IMR-90 (cell line): ENCODE results near the gene NPHS1. TPM values are rescaled to one million over a fixed set of nuclear protein-coding genes. Genes with fewer than 3 reads are reported as not detected.

ENCODE experiments used
- ATAC-seq: fragments of 200-7000 bp; cut with Tn5 transposase; 2 replicates; pipeline ENCODE4 v1.9.1; 2020; ENCODE audit warnings: low read depth, mild to moderate bottlenecking, moderate library complexity
- BruUV-seq: library from RNA; stranded (reverse); fragments of 400-500 nt; replicated peaks from 2 replicates; lab custom pipeline; 2021; lab: Mats Ljungman, UMichigan
- CTCF ChIA-PET: fragments of 300-600 bp; formaldehyde crosslinking; extraction: SDS; loops from one replicate; lab custom pipeline; 2021; ENCODE audit warnings: antibody characterized with exemption; lab: Yijun Ruan, JAX
- POLR2A ChIA-PET: fragments of 300-600 bp; sonication (Branson Sonifier 250); formaldehyde crosslinking; loops from one replicate; lab custom pipeline; 2022; ENCODE audit warnings: antibody characterized with exemption; ENCODE audit not compliant: unreplicated experiment; lab: Charles Lee
- DNase-seq: peaks from one replicate; pipeline ENCODE4 v3.0.0; 2013
- H2AFZ ChIP-seq: replicated peaks from 2 replicates; pipeline ENCODE3; 2013; ENCODE audit warnings: low read length, mild to moderate bottlenecking; ENCODE audit not compliant: poor library complexity
- H2AK5ac ChIP-seq: 2 replicates; pipeline ENCODE4 v1.6.1; 2013; ENCODE audit warnings: low read depth, low read length, inconsistent platforms
- H2AK9ac ChIP-seq: replicated peaks from 2 replicates; pipeline ENCODE3; 2013; ENCODE audit warnings: mild to moderate bottlenecking, low read depth, low read length, moderate library complexity; ENCODE audit not compliant: poor library complexity
- H2BK120ac ChIP-seq: 2 replicates; pipeline ENCODE4 v1.6.1; 2013; ENCODE audit warnings: low read depth, low read length, inconsistent platforms
- H2BK15ac ChIP-seq: 3 replicates; pipeline ENCODE4 v1.6.1; 2013; ENCODE audit warnings: low read depth, low read length, inconsistent platforms
- H2BK20ac ChIP-seq: 2 replicates; pipeline ENCODE4 v1.6.1; 2013; ENCODE audit warnings: low read depth, mild to moderate bottlenecking, inconsistent platforms, low read length, moderate library complexity
- H2BK5ac ChIP-seq: 2 replicates; pipeline ENCODE4 v1.6.1; 2013; ENCODE audit warnings: mild to moderate bottlenecking, low read depth, low read length, inconsistent platforms; ENCODE audit not compliant: poor library complexity, severe bottlenecking
- H3K14ac ChIP-seq: replicated peaks from 2 replicates; pipeline ENCODE4 v1.6.1; 2013; ENCODE audit warnings: low read depth, low read length, inconsistent platforms
- H3K18ac ChIP-seq: 2 replicates; pipeline ENCODE4 v1.6.1; 2013; ENCODE audit warnings: low read depth, low read length, control low read depth
- H3K23ac ChIP-seq: 2 replicates; pipeline ENCODE4 v1.6.1; 2013; ENCODE audit warnings: low read depth, low read length, inconsistent platforms
- H3K27ac ChIP-seq: 2 replicates; pipeline ENCODE4 v1.5.1; 2013; ENCODE audit warnings: mild to moderate bottlenecking, control low read depth, low read length; ENCODE audit not compliant: insufficient read depth
- H3K27me3 ChIP-seq: 2 replicates; pipeline ENCODE4 v1.6.1; 2013; ENCODE audit warnings: low read length; ENCODE audit not compliant: control insufficient read depth, insufficient read depth
- H3K36me3 ChIP-seq: 2 replicates; pipeline ENCODE4 v1.6.1; 2013; ENCODE audit warnings: low read length, mixed read lengths; ENCODE audit not compliant: control insufficient read depth, insufficient read depth
- H3K4ac ChIP-seq: 2 replicates; pipeline ENCODE4 v1.6.1; 2013; ENCODE audit warnings: low read depth, low read length, inconsistent platforms
- H3K4me1 ChIP-seq: 2 replicates; pipeline ENCODE4 v1.6.1; 2013; ENCODE audit warnings: low read length, mixed read lengths; ENCODE audit not compliant: control insufficient read depth, insufficient read depth
- H3K4me2 ChIP-seq: 2 replicates; pipeline ENCODE4 v1.6.1; 2013; ENCODE audit warnings: low read depth, mild to moderate bottlenecking, control low read depth, low read length, moderate library complexity
- H3K4me3 ChIP-seq: 2 replicates; pipeline ENCODE4 v1.5.1; 2013; ENCODE audit warnings: low read depth, mild to moderate bottlenecking, control low read depth, low read length, moderate library complexity; ENCODE audit not compliant: insufficient read depth
- H3K56ac ChIP-seq: 2 replicates; pipeline ENCODE4 v1.6.1; 2013; ENCODE audit warnings: low read length, inconsistent platforms; ENCODE audit not compliant: insufficient read depth; ENCODE audit errors: extremely low read depth
- H3K79me1 ChIP-seq, 2 experiments: 2 replicates each; pipeline ENCODE4 v1.6.1; 2013; ENCODE audit warnings: low read length in 2 of 2, inconsistent platforms in 1 of 2, low read depth in 1 of 2
- H3K9ac ChIP-seq: 2 replicates; pipeline ENCODE4 v1.6.1; 2013; ENCODE audit warnings: low read depth, low read length, control low read depth
- H3K9me1 ChIP-seq: 2 replicates; pipeline ENCODE4 v1.6.1; 2013; ENCODE audit warnings: low read length, inconsistent platforms; ENCODE audit not compliant: insufficient read depth
- H3K9me3 ChIP-seq: 2 replicates; pipeline ENCODE4 v1.6.1; 2013; ENCODE audit warnings: low read length; ENCODE audit not compliant: control insufficient read depth, insufficient read depth
- H4K20me1 ChIP-seq: 2 replicates; pipeline ENCODE4 v1.6.1; 2013; ENCODE audit warnings: low read length, inconsistent platforms; ENCODE audit not compliant: insufficient read depth
- H4K5ac ChIP-seq: 2 replicates; pipeline ENCODE4 v1.6.1; 2013; ENCODE audit warnings: mild to moderate bottlenecking, low read depth, low read length, control low read depth
- H4K8ac ChIP-seq, 2 experiments: 2 replicates each; pipeline ENCODE4 v1.6.1; 2013; ENCODE audit warnings: low read depth in 2 of 2, low read length in 2 of 2, control low read depth in 1 of 2, inconsistent platforms in 1 of 2
- H4K91ac ChIP-seq: 2 replicates; pipeline ENCODE4 v1.6.1; 2013; ENCODE audit warnings: low read depth, low read length, inconsistent platforms; ENCODE audit not compliant: insufficient read depth
- BHLHE40 ChIP-seq: fragments of 150-350 bp; IDR thresholded peaks from 2 replicates; pipeline ENCODE4 v1.6.1; 2016; ENCODE audit warnings: mild to moderate bottlenecking, low read depth, low read length
- CEBPB ChIP-seq: IDR thresholded peaks from 2 replicates; pipeline ENCODE4 v1.6.1; 2012; ENCODE audit warnings: low read depth, low read length, improper control_type of control experiment
- CHD1 ChIP-seq: IDR thresholded peaks from 2 replicates; pipeline ENCODE4 v1.6.1; 2012; ENCODE audit warnings: low read depth, low read length, improper control_type of control experiment
- FOS ChIP-seq: fragments of 150-350 bp; IDR thresholded peaks from 2 replicates; pipeline ENCODE4 v1.6.1; 2016; ENCODE audit warnings: low read depth, low read length
- MXI1 ChIP-seq: IDR thresholded peaks from 2 replicates; pipeline ENCODE4 v1.6.1; 2012; ENCODE audit warnings: low read depth, mild to moderate bottlenecking, low read length, moderate library complexity, borderline replicate concordance
- POLR2A ChIP-seq: IDR thresholded peaks from 2 replicates; pipeline ENCODE4 v1.6.1; 2012; ENCODE audit warnings: mild to moderate bottlenecking, low read depth, low read length
- RFX5 ChIP-seq: IDR thresholded peaks from 2 replicates; pipeline ENCODE4 v1.8.0; 2012; ENCODE audit warnings: low read depth, mild to moderate bottlenecking, low read length, moderate library complexity
- SMC3 ChIP-seq: fragments of 150-350 bp; IDR thresholded peaks from 2 replicates; pipeline ENCODE4 v1.6.1; 2016; ENCODE audit warnings: low read depth, mild to moderate bottlenecking, antibody characterized with exemption, low read length, moderate library complexity
- WGBS, 2 experiments: methylation state at CpG; one replicate each; pipeline versions ENCODE4 v1.1.5 to v1.1.7; 2013; ENCODE audit warnings: missing lambda C conversion rate in 2 of 2; ENCODE audit not compliant: insufficient read length in 1 of 2; ENCODE audit errors: extremely low coverage in 2 of 2; 5-methylcytosine and 5-hydroxymethylcytosine counted together
- dilution Hi-C: fragments of 300-500 bp; cut with HindIII; formaldehyde crosslinking; loops from one replicate; pipeline ENCODE4 v1.14.3; 2018; ENCODE audit warnings: low sequenced_read_pairs; ENCODE audit not compliant: unreplicated experiment
- in situ Hi-C: fragments of 300-500 bp; cut with MboI; formaldehyde crosslinking; loops from 3 replicates; pipeline ENCODE4 v1.14.3; 2019; ENCODE audit warnings: low sequenced_read_pairs, inconsistent platforms, mixed read lengths
- intact Hi-C: fragments of 100-400 bp; cut with micrococcal nuclease; formaldehyde crosslinking; loops from 2 replicates; pipeline ENCODE4 v1.10.0; 2022
- polyA plus RNA-seq, 3 experiments: library from polyadenylated mRNA; depleted of rRNA; stranded (reverse); fragments of >200 nt; gene quantifications; 2 replicates each; pipeline ENCODE4 v1.2.3, GENCODE V29; 2012; ENCODE audit warnings: low replicate concordance in 1 of 3
- total RNA-seq: library from RNA; depleted of rRNA; stranded (reverse); fragments of >200 nt; gene quantifications from 2 replicates; pipeline ENCODE4 v1.2.3, GENCODE V29; 2012

NPHS1 gene
- total and polyA plus RNA-seq, 2 of the 4 experiments (the other 2 are of a cell fraction): not detected

GRCh38 chr19:35801828-35802227, 50.5 kb downstream of the NPHS1 start:
- no peak overlapping the region for H2BK20ac ChIP-seq
- no CpG with 5 or more reads among the region's 3 CpGs for WGBS, 2 experiments
- no peaks in the 10 kb centered on the region for H3K9me3 ChIP-seq
- no peak overlapping the region for H3K56ac ChIP-seq
- no peak overlapping the region for H3K4me2 ChIP-seq
- no peak overlapping the region for H3K18ac ChIP-seq
- POLR2A ChIA-PET: no interaction called here
- no peak overlapping the region for H2AFZ ChIP-seq
- H3K27ac ChIP-seq: no peak overlapping the region
- no peaks in the 10 kb centered on the region for H3K4me1 ChIP-seq
- no peaks in the 10 kb centered on the region for H3K36me3 ChIP-seq
- H2BK5ac ChIP-seq: no peak overlapping the region
- H3K9me1 ChIP-seq: no peaks in the 10 kb centered on the region
- no peak overlapping the region for H3K4me3 ChIP-seq
- H3K27me3 ChIP-seq: peaks cover 26% of the 10 kb centered on the region
- H3K79me1 ChIP-seq: no peaks in the 10 kb centered on the region
- CTCF ChIA-PET: interaction anchor here (0.5 kb wide), 1 partner anchor 141 kb away, joined by 3 read pairs; no protein-coding TSS in a partner anchor
- no peak overlapping the region for H4K8ac ChIP-seq
- intact Hi-C loops (loop anchor here (2.0 kb wide), 1 partner anchor 51 kb away; the partner anchor contains the start of gene NPHS1), dilution Hi-C loops (no loop called here), in situ Hi-C loops (no loop called here)
- no peak overlapping the region for H4K91ac ChIP-seq
- no peak overlapping the region for H2BK120ac ChIP-seq
- no peak overlapping the region for H3K14ac ChIP-seq
- no peak overlapping the region for H4K5ac ChIP-seq
- no peak for TF ChIP-seq BHLHE40
- no peak for TF ChIP-seq CEBPB
- TF ChIP-seq RFX5: no peak
- TF ChIP-seq CHD1: no peak
- no peak for TF ChIP-seq SMC3
- no peak for TF ChIP-seq FOS
- no peak for TF ChIP-seq MXI1
- no peak for TF ChIP-seq POLR2A
- no peak overlapping the region for H3K4ac ChIP-seq
- H2BK15ac ChIP-seq: no peak overlapping the region
- no peak overlapping the region for H2AK9ac ChIP-seq
- no peak overlapping the region for H3K23ac ChIP-seq
- no peaks in the 10 kb centered on the region for H4K20me1 ChIP-seq
- no peak overlapping the region for H2AK5ac ChIP-seq
- no TSS peak for BruUV-seq
- no peak overlapping the region for H3K9ac ChIP-seq
- DNase-seq (no peak), ATAC-seq (no peak)
